Measurements from ENCODE around the gene ACTR3.

The ACTR3 gene

GRCh38 chr2:114001937-114002336, 112.0 kb downstream of the ACTR3 start:
- no peak for DNase-seq (ENCODE audit: low read depth)
- in situ Hi-C loops (cut with HindIII; ENCODE audit: low sequenced_read_pairs), result no loop called here
- no peak overlapping the region for H3K4me3 ChIP-seq (ENCODE audit: low read depth, low read length)
- no peak for TF ChIP-seq CTCF (IDR thresholded peaks at IDR 0.05; ENCODE audit: low read depth, low read length, missing control alignments)

- no peak for TF ChIP-seq CTCF (IDR thresholded peaks at IDR 0.05; ENCODE audit: low read depth, low read length, missing control alignments)
- DNase-seq (ENCODE audit: low read depth), result no peak
- in situ Hi-C loops (cut with HindIII; ENCODE audit: low sequenced_read_pairs), result no loop called here
- H3K4me3 ChIP-seq (ENCODE audit: low read depth, low read length), result no peak overlapping the region
Measured at GRCh38 chr2:114005110-114005783, 115.4 kb downstream of the ACTR3 start.

GRCh38 chr2:114006460-114006859, 116.6 kb downstream of the ACTR3 start:
- no peak for TF ChIP-seq CTCF (IDR thresholded peaks at IDR 0.05; ENCODE audit: low read depth, low read length, missing control alignments)
- in situ Hi-C loops (cut with HindIII; ENCODE audit: low sequenced_read_pairs), result no loop called here
- no peak for DNase-seq (ENCODE audit: low read depth)
- no peak overlapping the region for H3K4me3 ChIP-seq (ENCODE audit: low read depth, low read length)

- TF ChIP-seq CTCF (IDR thresholded peaks at IDR 0.05; ENCODE audit: low read depth, low read length, missing control alignments), result no peak
- no peak for DNase-seq (ENCODE audit: low read depth)
- in situ Hi-C loops (cut with HindIII; ENCODE audit: low sequenced_read_pairs), result no loop called here
- H3K4me3 ChIP-seq (ENCODE audit: low read depth, low read length), result no peak overlapping the region
Measured at GRCh38 chr2:114007436-114007835, 117.5 kb downstream of the ACTR3 start.

- no peak overlapping the region for H3K4me3 ChIP-seq (ENCODE audit: low read depth, low read length)
- in situ Hi-C loops (cut with HindIII; ENCODE audit: low sequenced_read_pairs), result no loop called here
- TF ChIP-seq CTCF (IDR thresholded peaks at IDR 0.05; ENCODE audit: low read depth, low read length, missing control alignments), result no peak
- DNase-seq (ENCODE audit: low read depth), result no peak
Measured at GRCh38 chr2:114008720-114009119, 118.8 kb downstream of the ACTR3 start.

- no peak for TF ChIP-seq CTCF (IDR thresholded peaks at IDR 0.05; ENCODE audit: low read depth, low read length, missing control alignments)
- no peak for DNase-seq (ENCODE audit: low read depth)
- in situ Hi-C loops (cut with HindIII; ENCODE audit: low sequenced_read_pairs), result no loop called here
Measured at GRCh38 chr2:114009205-114009944, 119.5 kb downstream of the ACTR3 start.

More at GRCh38 chr2:114009205-114009944, 119.5 kb downstream of the ACTR3 start:
- no peak overlapping the region for H3K4me3 ChIP-seq (ENCODE audit: low read depth, low read length)

All from astrocyte of the cerebellum (primary cell).